ENCODE measurements around the gene GDF9.

DNA sequence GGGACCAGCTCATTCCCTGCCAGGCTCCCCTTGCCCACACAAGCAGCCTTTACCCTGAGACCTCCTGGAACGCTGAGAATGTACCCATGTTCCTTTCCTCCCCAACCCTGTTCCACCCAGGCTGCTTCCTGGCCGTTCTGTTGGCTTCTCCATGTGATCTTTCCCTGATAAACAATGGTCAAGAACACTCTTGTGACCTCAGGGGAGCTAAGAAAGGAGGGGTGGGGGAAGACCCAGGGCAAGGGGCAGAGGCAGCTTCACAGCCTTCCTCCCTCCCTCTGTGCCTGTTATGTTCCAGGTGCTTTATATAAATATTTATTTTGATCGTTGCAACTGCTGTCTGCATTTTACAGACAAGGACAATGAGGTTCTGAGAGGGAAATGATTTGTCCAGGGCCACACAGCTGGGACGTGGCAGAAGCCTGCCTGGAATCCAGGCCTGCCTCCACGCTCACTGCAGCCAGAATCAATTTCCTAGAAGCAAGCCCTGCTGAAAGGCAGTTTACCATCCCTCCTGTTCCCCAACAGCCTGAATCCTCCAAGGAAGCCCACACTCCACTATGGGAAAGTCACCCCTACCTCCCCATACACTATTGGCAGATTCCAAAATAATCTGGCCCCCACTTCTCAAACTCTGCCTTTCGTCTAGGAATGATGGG, 39.7 kb downstream of the GDF9 start:
- TF ChIP-seq, protein P1, sequence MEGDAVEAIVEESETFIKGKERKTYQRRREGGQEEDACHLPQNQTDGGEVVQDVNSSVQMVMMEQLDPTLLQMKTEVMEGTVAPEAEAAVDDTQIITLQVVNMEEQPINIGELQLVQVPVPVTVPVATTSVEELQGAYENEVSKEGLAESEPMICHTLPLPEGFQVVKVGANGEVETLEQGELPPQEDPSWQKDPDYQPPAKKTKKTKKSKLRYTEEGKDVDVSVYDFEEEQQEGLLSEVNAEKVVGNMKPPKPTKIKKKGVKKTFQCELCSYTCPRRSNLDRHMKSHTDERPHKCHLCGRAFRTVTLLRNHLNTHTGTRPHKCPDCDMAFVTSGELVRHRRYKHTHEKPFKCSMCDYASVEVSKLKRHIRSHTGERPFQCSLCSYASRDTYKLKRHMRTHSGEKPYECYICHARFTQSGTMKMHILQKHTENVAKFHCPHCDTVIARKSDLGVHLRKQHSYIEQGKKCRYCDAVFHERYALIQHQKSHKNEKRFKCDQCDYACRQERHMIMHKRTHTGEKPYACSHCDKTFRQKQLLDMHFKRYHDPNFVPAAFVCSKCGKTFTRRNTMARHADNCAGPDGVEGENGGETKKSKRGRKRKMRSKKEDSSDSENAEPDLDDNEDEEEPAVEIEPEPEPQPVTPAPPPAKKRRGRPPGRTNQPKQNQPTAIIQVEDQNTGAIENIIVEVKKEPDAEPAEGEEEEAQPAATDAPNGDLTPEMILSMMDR (conservative IDR thresholded peaks at IDR 0.05; ENCODE audit: low read depth, low read length), result no peak
- no peak for TF ChIP-seq EZH2 (IDR thresholded peaks at IDR 0.05; ENCODE audit: low read length, unreplicated experiment)
